SH-SY5Y (cell line): ENCODE measurements around the gene SNTG2.

Experiments used
- GATA2 ChIP-seq: IDR thresholded peaks from 2 replicates; pipeline ENCODE4 v1.6.1; 2011; ENCODE audit warnings: mild to moderate bottlenecking, low read depth, low read length
- GATA3 ChIP-seq: IDR thresholded peaks from 2 replicates; pipeline ENCODE4 v1.6.1; 2011; ENCODE audit warnings: low read depth, mild to moderate bottlenecking, low read length, moderate library complexity

DNA sequence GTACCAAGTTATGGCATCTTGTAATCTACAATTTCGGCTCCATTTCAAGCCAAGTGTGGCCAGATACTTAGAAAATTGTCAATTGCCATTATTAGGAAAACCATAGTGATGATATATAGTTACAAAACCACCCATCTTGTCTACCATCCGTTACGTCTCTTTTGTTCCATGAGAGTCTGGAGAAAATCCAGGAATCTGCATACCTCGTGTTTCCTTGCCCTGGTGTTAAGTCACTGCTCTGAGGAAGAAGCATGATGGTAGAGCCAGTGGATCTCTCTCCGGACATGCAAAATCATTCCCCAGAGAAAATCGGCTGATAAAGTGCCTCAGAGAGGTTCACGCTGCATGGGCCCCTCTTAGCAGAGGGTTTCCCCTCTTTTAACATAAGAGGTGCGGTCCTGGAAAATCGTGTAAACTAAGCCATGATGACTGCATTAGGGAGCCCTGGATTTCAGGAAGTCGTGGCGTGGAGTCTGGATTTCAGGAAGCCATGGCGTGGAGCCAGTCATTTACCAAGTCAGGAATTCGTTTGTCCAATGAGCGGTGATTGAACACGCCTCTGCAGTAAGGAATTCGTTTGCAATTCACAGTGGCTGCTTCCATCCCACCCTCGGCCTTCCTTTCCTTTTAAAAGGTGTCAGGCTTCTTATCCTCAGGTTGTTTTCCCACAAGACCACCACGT, 304.2 kb downstream of the SNTG2 start:
- TF ChIP-seq GATA2 (no peak), GATA3 (no peak)
